Neutrophil (primary cell): Measurements from ENCODE around the gene UBR7.
"Not testable (repeated sequence)": the region's sequence is repeated elsewhere in the genome, so short reads cannot be mapped to it uniquely, and the experiment has no call there.

Experiments
- H3K27ac ChIP-seq: fragments of 200-600 bp; sonication (generic); 2 replicates; pipeline ENCODE4 v1.5.1; 2016; ENCODE audit warnings: mild to moderate bottlenecking, moderate library complexity
- H3K27me3 ChIP-seq: fragments of 200-600 bp; sonication (generic); 2 replicates; pipeline ENCODE4 v1.6.0; 2016; ENCODE audit warnings: mild to moderate bottlenecking
- H3K36me3 ChIP-seq: fragments of 200-600 bp; sonication (generic); 2 replicates; pipeline ENCODE4 v1.5.1; 2017
- H3K4me1 ChIP-seq, 2 experiments: fragments of 200-600 bp in 1 of 2; sonication (generic) in 1 of 2; 1 replicate in 1 of 2; 2 replicates in 1 of 2; pipeline versions ENCODE4 v1.5.1 to v1.6.1; 2013 to 2016; ENCODE audit warnings: low read depth in 1 of 2, low read length in 1 of 2, mild to moderate bottlenecking in 1 of 2, moderate library complexity in 1 of 2; ENCODE audit not compliant: control insufficient read depth in 1 of 2, insufficient read depth in 1 of 2
- H3K4me3 ChIP-seq, 2 experiments: fragments of 200-600 bp in 1 of 2; sonication (generic) in 1 of 2; 1 replicate in 1 of 2; 2 replicates in 1 of 2; pipeline ENCODE4 v1.5.1; 2013 to 2016; ENCODE audit warnings: low read depth in 1 of 2, low read length in 1 of 2, mild to moderate bottlenecking in 1 of 2, moderate library complexity in 1 of 2
- H3K9me3 ChIP-seq: fragments of 200-600 bp; sonication (generic); 2 replicates; pipeline ENCODE4 v1.5.1; 2016
- TF ChIP-seq, protein P1 (sequence below): fragments of 200-600 bp; sonication (generic); IDR thresholded peaks from 2 replicates; pipeline ENCODE4 v1.5.1; 2016; ENCODE audit warnings: antibody characterized with exemption

The UBR7 gene

DNA sequence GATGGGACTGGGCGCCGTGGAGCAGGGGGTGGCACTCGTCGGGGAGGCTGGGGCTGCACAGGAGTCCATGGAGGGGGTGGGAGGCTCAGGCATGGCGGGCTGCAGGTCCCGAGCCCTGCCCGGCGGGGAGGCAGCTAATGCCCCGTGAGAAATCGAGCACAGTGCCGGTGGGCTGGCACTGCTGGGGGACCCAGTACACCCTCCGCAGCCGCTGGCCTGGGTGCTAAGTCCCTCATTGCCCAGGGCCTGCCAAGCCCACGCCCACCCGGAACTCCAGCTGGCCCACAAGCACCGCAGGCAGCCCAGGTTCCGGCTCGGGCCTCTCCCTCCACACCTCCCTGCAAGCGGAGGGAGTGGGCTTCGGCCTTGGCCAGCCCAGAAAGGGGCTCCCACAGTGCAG is 36.9 kb upstream of the UBR7 start:
- not testable (repeated sequence) for H3K9me3 ChIP-seq, H3K27ac ChIP-seq, H3K4me1 ChIP-seq, H3K4me3 ChIP-seq, H3K36me3 ChIP-seq, H3K27me3 ChIP-seq

DNA sequence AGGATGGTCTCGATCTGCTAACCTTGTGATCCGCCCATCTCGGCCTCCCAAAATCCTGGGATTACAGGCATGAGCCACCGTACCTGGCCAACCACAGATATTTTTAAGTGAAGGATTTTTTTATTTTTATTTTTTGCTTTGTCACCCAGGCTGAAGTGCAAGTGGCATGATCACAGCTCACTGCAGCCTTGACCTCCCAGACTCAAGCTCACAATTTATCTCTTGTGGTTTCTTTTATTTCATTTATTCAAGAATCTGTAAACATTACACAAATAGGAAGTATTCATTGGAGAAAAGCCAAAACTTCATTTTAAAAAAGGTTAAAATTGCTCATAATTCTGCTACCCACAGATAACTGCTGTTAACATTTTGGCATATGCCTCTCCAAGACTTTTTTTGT is 35.7 kb upstream of the UBR7 start:
- H3K27ac ChIP-seq, result no peak overlapping the region
- TF ChIP-seq, protein P1, sequence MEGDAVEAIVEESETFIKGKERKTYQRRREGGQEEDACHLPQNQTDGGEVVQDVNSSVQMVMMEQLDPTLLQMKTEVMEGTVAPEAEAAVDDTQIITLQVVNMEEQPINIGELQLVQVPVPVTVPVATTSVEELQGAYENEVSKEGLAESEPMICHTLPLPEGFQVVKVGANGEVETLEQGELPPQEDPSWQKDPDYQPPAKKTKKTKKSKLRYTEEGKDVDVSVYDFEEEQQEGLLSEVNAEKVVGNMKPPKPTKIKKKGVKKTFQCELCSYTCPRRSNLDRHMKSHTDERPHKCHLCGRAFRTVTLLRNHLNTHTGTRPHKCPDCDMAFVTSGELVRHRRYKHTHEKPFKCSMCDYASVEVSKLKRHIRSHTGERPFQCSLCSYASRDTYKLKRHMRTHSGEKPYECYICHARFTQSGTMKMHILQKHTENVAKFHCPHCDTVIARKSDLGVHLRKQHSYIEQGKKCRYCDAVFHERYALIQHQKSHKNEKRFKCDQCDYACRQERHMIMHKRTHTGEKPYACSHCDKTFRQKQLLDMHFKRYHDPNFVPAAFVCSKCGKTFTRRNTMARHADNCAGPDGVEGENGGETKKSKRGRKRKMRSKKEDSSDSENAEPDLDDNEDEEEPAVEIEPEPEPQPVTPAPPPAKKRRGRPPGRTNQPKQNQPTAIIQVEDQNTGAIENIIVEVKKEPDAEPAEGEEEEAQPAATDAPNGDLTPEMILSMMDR, result no peak

DNA sequence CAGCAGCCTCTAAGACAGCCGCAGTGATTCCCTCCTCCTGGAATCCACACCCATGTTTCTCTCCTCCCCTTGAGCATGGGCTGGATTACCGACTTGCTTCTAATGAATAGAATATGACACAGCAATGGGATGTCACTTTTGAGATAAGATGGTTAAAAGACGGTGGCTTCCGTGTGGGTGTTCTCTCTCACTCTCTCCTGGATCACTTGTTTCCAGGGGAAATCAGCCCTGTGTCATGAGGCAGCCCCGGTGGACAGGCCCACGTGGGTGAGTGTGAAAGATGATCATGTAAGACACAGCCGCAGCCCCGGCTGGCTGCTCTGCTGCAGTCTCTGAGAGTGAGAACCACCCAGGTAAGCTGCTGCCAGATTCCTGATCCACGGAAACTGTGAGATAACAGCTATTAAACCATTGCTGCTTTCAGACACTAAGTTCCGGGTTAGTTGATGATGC is 33.1 kb upstream of the UBR7 start:
- no peaks in the 10 kb centered on the region for H3K4me1 ChIP-seq
- no peaks in the 10 kb centered on the region for H3K27me3 ChIP-seq
- no peak overlapping the region for H3K27ac ChIP-seq
- H3K36me3 ChIP-seq, result no peaks in the 10 kb centered on the region
- no peaks in the 10 kb centered on the region for H3K9me3 ChIP-seq
- H3K4me3 ChIP-seq, result no peak overlapping the region
- TF ChIP-seq, protein P1, result no peak

More for the DNA sequence above, 35.7 kb upstream of the UBR7 start:
- Histone ChIP-seq H3K27me3 (no peaks in the 10 kb centered on the region), H3K4me1 (no peaks in the 10 kb centered on the region), H3K36me3 (no peaks in the 10 kb centered on the region), H3K9me3 (no peaks in the 10 kb centered on the region), H3K4me3 (no peak overlapping the region)

DNA sequence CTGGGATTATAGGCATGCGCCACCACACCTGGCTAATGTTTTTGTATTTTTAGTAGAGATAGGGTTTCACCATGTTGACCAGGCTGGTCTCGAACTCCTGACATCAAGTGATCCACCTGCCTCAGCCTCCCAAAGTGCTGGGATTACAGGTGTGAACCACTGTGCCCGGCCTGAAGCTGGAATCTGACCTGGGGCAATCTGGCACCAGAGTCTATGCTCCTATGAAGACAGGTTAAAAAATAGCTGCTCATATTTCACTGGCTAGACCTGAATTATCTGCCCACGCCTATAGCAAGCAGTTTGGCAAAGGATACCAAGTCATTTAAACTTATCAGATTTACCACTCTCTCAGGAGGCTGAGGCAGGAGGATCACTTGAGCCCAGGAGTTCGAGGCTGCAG is 32.3 kb upstream of the UBR7 start:
- H3K36me3 ChIP-seq, result not testable (repeated sequence)

DNA sequence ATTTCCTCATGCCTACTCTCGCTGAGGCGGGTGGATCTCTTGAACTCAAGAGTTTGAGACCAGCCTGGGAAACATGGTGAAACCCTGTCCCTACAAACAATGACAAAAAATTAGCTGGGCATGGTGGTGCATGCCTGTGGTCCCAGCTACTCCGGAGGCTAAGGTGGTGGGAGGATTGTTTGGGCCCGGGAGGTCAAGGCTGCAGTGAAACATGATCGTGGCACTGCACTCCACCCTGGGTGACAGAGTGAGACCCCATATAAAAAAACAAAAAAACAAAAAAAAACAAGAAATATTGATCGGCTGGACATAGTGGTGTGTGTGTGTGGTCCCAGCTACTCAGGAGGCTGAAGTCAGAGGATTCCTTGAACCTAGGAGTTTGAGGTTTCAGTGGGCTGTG is 31.6 kb upstream of the UBR7 start:
- no peaks in the 10 kb centered on the region for H3K36me3 ChIP-seq
- no peak overlapping the region for H3K4me3 ChIP-seq
- H3K4me1 ChIP-seq, result no peaks in the 10 kb centered on the region
- H3K9me3 ChIP-seq, result no peaks in the 10 kb centered on the region
- no peaks in the 10 kb centered on the region for H3K27me3 ChIP-seq
- TF ChIP-seq, protein P1, result no peak
- H3K27ac ChIP-seq, result no peak overlapping the region

More for the DNA sequence above, 32.3 kb upstream of the UBR7 start:
- H3K4me3 ChIP-seq, H3K27ac ChIP-seq, H3K27me3 ChIP-seq, H3K9me3 ChIP-seq, H3K4me1 ChIP-seq: not testable (repeated sequence)

DNA sequence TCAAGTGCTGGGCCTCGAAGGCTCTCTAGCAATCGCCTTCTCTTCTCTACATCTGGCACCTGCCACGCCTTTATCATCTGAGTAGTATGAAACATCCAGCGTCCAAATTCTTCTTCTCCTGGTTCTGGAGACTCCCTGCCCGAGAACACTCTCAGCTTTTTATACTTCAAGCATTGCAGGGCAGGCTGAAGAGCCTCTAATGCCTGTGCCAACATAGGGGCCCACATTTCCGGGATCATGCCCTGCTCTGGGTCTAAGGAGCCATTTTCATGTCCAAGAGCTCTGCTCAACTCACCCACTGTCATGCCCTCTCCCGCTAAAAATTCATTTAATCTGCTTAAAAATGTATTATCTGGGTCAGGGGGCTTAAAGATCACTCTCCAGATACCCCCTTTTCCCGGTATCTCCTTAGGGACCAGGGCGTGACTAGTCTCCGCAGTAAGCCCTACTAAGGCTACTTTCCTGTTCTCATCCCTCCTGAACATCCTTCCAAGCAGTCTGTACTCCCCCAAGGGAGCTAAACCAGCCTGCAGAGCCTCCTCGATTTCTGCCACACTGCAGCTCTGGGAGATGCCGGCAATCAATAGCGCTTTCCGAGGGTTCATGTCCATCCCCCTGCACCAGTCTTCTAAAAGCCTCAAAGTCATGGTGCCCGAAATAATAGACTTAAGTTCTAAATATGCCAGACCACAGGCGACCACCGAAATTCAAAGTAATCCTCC is 23.3 kb upstream of the UBR7 start:
- Histone ChIP-seq H3K27me3 (no peaks in the 10 kb centered on the region), H3K4me3 (peak overlapping the region; percentile 93 to 98), H3K9me3 (no peaks in the 10 kb centered on the region), H3K36me3 (peaks cover 27% of the 10 kb centered on the region), H3K27ac (peak overlapping the region; percentile 91), H3K4me1 (peaks cover 23 to 26% of the 10 kb centered on the region in 2 experiments)
- TF ChIP-seq, protein P1, result no peak
